Activated naive CD4-positive, alpha-beta T cell treated with anti-CD3 and anti-CD28 coated beads, Interleukin-2, amount 50 U/mL, for 72 hours (primary cell): ENCODE results near the gene BLOC1S5. TPM values are rescaled to one million over a fixed set of nuclear protein-coding genes. Genes with fewer than 3 reads are reported as not detected.
A peak's percentile ranks its signal among the peaks of the same experiment; 100 is the strongest.

Experiments
- ATAC-seq, 2 donors: fragments of 150-1000 bp; cut with Tn5 transposase; 2 replicates each; pipeline ENCODE4 v1.10.0; 2021; ENCODE audit warnings: mild to moderate bottlenecking in 2 of 2, moderate library complexity in 2 of 2
- DNase-seq, 2 donors: peaks; one replicate each; pipeline ENCODE4 v3.0.0; 2021 to 2022; ENCODE audit warnings: low spot score in 2 of 2
- H3K27ac Mint-ChIP-seq, 2 donors: one replicate each; pipeline ENCODE4 v1.8.0; 2022; ENCODE audit warnings: mild to moderate bottlenecking in 2 of 2, mixed read lengths in 2 of 2
- H3K36me3 Mint-ChIP-seq, 2 donors: one replicate each; pipeline ENCODE4 v1.8.0; 2022; ENCODE audit warnings: mixed read lengths in 2 of 2
- H3K9me3 Mint-ChIP-seq, 2 donors: one replicate each; pipeline ENCODE4 v1.8.0; 2022; ENCODE audit warnings: mixed read lengths in 2 of 2
- total RNA-seq, 2 donors: library from RNA; stranded (reverse); gene quantifications; one replicate each; pipeline ENCODE4 v1.2.3, GENCODE V29; 2022

Gene BLOC1S5, protein sequence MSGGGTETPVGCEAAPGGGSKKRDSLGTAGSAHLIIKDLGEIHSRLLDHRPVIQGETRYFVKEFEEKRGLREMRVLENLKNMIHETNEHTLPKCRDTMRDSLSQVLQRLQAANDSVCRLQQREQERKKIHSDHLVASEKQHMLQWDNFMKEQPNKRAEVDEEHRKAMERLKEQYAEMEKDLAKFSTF
- total RNA-seq, result 10 to 100 TPM; 25.8 to 26.1 TPM

DNA sequence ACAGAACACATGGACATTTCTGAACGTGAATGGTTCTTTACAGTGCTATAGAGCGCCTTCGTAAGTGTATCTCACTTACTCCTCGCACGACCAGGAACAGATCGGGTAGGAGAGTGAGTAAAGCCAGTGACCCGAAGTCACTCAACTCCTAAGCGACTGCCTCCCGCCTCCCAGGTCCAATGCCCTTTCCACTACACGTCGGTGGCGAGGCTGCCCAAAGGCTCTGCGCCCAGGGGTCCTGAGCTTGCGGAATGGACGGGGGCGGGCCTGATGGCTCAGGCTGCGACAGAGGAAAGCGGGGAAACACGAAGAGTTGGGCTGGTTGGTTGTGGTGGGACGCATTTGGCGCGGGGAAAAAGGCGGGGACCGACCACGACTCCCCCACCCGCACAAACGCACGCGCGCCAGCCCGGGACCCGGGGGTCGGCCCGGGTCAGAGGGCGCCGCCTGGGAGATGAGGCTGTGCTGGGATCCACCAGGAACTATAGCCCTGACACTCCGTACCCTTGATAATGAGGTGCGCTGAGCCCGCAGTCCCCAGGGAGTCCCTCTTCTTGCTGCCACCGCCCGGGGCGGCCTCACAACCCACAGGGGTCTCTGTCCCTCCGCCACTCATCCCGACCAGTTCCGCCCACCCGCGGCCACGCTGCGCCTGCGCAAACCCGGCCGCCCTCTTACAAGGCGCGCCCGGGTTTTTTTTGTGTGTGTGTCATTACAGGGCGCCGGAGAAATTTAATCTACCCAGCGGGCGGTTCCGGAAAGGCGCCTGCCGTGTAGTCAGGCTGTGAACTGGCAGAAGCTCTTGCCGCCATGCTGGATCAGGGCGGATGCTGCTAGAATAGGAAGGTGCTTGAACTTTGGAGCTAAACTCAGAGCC is at the start of gene BLOC1S5:
TSS of gene BLOC1S5 (minus strand) at position 629 of the 877 bp plus-strand sequence. CDS start at position 616, 13 bp downstream.
- Mint-ChIP-seq H3K9me3 (no peaks in the 10 kb centered on the region), H3K27ac (peak within 1 kb of the TSS; percentile 92 to 95), H3K36me3 (peaks cover 0 to 5% of the 10 kb centered on the region in 2 donors)
- DNase-seq (peak; percentile 95 to 96), ATAC-seq (peak; percentile 87 to 94)

DNA sequence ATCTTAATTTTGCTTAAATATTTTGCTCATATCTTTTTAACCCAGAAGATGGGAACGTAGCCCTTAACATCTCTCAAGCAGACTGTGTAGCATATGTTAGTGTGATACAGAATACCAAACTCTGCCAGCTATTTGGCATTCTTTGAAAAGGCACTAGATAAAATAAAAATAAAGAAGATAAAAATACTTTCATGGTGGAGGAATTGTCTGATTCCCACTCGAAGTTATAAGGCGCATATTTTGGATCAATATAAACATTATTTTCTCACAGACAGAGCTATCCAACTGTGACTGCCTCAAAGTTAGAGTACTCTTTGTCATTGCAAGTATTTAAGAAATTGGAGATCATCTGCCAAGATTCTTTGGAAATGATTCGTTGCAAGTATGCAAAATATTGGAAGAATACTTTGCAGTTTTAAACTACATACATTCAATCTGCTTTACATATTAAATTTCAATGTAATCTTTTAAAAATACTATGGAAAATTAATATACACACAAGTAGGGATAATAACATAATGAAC is 49.0 kb upstream of the BLOC1S5 start:
- Mint-ChIP-seq H3K9me3 (no peaks in the 10 kb centered on the region), H3K27ac (no peak overlapping the region), H3K36me3 (peaks cover 0 to 3% of the 10 kb centered on the region in 2 donors)
- ATAC-seq, result no peak
- DNase-seq, result no peak

DNA sequence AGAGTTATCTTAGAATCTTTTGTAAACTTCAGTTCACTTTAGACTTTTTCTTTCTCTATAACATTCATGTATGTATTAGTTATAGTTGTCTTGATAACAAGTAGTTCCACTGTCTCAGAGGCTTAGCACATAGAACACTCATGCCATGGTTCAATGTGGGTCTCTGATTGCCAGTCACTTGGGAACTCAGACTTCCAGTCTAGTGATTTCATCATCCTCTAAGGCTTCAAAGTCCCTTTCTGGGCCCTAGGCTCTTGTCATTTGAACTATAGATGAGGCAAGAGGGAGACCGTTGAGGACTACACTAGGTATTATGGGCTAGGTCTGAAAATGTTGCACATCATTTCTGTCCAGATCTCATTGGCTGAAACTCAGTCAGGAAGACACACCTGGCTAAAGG is 46.5 kb upstream of the BLOC1S5 start:
- ATAC-seq (no peak), DNase-seq (no peak)
- Mint-ChIP-seq H3K9me3 (peaks cover 0 to 7% of the 10 kb centered on the region in 2 donors), H3K27ac (no peak overlapping the region), H3K36me3 (peaks cover 5 to 14% of the 10 kb centered on the region in 2 donors)

DNA sequence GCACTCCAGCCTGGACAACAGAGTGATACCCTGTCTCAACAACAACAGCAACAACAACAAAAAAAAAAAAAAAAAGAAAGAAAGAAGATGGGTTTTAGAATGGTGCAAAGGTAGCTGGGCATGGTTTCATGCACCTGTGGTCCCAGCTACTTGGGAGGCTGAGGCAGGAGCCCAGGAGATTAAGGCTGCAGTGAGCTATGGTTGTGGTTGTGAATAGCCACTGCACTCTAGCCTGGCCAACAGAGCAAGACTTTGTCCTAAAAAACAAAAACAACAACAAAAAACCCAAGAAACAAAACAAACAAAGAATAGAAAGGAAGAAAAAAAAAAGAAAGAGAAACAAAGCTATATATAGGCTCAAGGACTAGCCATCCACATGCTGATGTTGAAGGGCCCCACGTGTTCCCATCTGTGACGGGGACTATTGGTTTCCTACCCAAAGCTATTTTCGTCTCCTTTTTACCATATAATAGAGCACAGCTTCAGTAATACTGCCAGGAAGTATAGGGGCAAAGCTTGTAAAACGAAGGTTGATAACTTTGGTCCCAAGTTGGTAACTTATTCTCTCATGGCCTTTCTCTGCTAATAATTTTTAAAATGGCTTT is 46.0 kb upstream of the BLOC1S5 start:
- H3K36me3 Mint-ChIP-seq, result peaks cover 5 to 14% of the 10 kb centered on the region in 2 donors
- no peak for DNase-seq
- no peak overlapping the region for H3K27ac Mint-ChIP-seq
- no peak for ATAC-seq
- peaks cover 0 to 7% of the 10 kb centered on the region in 2 donors for H3K9me3 Mint-ChIP-seq

DNA sequence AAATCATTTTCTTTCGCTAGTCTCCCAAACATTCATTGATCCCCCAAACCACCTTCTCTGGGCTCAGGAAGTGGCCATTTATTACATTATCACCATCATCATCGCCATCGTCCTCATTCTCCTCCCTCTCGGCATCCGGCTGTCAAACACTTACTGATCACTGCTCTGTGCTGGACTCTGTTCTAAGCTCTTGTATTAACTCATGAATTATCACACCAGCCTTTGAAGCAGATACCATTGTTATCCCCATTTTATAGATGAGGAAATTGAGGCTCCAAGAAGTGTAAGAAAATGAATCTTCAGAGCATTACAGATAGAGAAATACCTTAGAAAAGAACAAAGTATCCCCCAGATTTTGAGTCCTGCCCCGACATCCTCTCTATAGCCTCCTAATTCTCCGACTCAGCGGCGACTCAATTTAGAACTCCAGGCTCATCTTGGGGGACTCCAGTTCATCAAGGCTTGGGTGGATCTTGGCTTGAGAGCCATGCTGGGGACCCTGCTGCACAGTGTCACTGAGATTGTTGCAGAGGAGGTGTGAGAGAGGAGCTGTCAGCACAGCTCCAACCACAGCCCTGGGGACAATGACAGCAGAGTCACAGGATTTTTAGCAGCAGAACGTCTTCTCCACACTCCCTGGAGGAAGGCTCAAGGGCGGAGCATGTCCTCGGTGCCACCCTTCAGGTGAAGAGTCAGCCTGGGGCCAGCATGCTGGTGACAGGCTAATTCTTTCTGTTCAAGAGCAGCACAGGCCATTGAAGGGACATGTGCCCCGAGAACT is 44.8 kb upstream of the BLOC1S5 start:
- ATAC-seq, result no peak
- peaks cover 5 to 18% of the 10 kb centered on the region in 2 donors for H3K36me3 Mint-ChIP-seq
- peaks cover 0 to 10% of the 10 kb centered on the region in 2 donors for H3K9me3 Mint-ChIP-seq
- peak overlapping the region in 1 of 2 donors; percentile 39 for H3K27ac Mint-ChIP-seq
- no peak for DNase-seq

DNA sequence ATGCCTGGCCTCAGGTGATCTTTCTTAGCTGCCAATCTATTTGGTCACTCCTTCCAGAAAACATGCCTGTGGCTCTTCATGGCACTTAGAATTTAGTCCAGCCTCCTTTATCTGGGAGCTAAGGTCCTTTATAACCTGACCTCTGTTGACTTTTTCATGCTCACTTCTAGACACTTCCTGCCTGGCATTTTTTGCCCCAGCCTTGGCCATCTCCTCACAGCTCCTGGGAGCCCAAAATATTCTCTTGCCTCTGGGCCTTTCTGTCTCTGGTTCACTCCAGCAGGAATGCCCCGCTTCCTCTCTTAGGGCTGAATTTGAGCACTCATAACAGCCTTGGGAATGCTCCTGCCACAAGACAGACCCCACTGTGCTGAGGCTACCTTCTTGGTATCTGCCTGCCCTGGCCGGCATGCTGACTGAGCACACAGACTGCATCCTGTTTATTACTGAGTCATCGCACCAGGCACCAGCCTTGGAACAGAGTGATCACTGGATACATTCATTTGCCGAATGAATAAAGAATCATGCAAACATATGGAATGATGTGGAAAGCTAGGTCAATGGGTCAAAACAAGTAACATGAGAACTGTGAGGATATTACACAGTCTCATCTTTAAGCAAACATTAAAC is 44.0 kb upstream of the BLOC1S5 start:
- peaks cover 5 to 19% of the 10 kb centered on the region in 2 donors for H3K36me3 Mint-ChIP-seq
- ATAC-seq, result no peak

DNA sequence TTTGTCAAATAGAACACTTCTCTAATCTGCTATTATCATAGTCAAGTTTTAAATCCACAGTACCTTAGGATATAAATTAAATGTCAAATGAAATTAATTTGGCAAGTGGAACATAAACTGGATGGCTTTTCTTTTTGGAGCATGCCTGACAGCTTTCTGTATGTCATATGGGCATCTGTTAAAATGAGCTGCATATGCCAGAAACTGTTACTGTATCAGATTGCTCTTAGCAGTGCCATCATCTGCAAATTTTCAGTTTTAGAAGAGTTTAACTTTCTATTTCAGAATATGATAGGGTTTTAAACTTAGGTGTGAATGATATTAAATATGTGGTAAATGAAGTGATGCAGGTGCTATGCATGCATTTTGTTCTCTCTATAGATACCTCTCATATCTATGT is 41.6 kb upstream of the BLOC1S5 start:
- ATAC-seq (no peak), DNase-seq (no peak)
- Mint-ChIP-seq H3K36me3 (peaks cover 24 to 38% of the 10 kb centered on the region in 2 donors), H3K9me3 (peaks cover 0 to 12% of the 10 kb centered on the region in 2 donors), H3K27ac (no peak overlapping the region)

More for the DNA sequence above, 44.0 kb upstream of the BLOC1S5 start:
- no peak for DNase-seq
- Mint-ChIP-seq H3K27ac (no peak overlapping the region), H3K9me3 (peaks cover 0 to 12% of the 10 kb centered on the region in 2 donors)

DNA sequence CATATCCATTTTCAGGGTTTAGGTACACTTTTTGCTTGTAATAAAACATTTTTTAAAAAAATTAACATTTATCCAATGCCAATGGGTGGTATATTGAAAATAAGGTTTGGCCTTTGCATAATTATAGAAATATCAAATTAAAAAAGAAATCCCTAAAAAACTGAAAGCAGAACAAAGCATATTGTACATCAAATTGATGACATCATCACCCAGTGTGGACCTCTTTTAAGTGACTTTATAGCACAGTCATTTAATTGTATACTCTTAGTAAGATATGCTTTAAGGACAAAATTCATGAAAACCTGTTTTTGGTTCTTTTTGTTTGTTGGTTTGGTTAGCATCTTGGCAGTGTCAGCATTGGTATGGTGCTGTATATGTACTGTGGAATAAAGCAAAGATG is 39.5 kb upstream of the BLOC1S5 start:
- no peak for DNase-seq
- ATAC-seq, result no peak
- H3K9me3 Mint-ChIP-seq, result peaks cover 0 to 12% of the 10 kb centered on the region in 2 donors
- no peak overlapping the region for H3K27ac Mint-ChIP-seq
- peaks cover 33 to 48% of the 10 kb centered on the region in 2 donors for H3K36me3 Mint-ChIP-seq

DNA sequence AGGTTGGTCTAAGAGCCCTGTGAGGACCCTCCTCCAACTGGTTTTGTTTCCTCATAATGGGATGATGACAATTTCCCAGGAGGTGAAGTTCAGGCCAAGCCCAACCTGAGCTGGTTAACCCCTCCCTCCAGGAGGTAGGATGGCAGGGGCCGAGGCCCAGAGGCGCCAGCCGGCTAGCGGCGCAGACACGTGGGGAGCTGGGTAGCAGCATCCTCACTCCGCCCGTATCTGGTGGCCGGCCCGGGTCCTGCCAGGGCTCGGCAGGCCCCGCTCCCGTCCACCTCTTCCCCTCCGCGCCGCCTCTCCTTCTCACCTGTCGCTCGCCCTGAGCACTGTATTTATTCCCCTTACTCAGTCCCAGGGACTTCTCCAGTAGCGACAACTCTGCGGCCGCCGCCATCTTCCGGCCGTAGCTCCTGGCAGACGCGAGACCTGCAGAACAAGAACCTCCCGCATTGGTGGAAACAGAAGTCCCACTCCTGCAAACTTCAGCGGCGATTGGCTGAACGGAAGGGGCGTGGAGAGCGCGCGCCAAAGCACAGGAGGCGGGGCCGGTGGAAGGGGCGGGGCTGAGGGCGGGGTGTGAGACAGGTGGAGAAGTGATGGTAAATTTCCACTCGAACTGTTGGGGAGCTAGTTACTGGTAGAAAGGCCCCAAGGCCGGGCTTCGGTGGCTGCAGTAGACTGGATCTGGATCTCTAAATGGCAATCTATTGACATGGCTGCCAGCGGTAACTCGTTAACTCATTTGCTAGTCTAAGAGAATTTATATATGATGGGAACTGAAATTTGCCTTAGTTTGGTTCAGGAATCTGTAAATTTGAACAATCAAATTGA is 38.2 kb upstream of the BLOC1S5 start, which contains the start of gene EEF1E1:
TSS of gene EEF1E1 (minus strand) at position 427 of the 837 bp plus-strand sequence. CDS start at position 400, 27 bp downstream.
- ATAC-seq (peak; percentile 98 to 99), DNase-seq (peak; percentile 85 to 92)
- H3K9me3 Mint-ChIP-seq, result peaks cover 0 to 12% of the 10 kb centered on the region in 2 donors
- H3K36me3 Mint-ChIP-seq, result peaks cover 28 to 47% of the 10 kb centered on the region in 2 donors
- peak within 1 kb of the TSS; percentile 91 to 98 for H3K27ac Mint-ChIP-seq

DNA sequence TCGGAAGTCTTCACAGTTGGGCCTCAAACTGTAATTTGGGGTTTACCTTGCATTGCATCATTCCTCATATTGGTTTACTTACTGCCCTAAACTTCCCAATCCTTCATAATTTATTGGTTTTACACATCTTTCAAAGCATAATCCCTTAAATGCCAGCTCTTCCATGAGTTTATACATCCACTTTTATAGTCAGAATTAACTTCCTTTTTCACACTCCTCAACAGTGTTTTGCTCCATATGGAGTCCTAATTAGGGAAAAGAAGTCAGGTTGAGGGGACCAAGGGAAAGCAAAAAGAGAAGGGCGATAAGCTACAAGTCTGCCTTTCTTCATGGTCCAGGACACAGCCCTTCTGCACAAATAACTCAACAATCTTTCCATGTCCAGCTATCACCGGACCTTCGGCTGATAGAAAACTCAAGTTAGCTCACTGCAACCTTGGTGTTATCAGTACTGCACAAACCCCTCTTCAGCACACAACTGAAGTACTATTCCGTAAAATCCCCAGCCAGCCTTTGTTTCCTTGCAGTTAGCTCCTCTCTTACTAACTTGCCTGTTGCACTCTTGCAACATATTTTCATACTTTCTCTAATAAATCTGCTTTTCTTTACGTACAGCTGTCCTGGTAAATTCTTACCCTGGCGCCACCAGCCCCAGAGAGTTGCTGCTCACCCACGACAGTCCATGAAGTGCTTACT is 36.1 kb upstream of the BLOC1S5 start:
- Mint-ChIP-seq H3K27ac (peak overlapping the region in 1 of 2 donors; percentile 91), H3K9me3 (peaks cover 0 to 5% of the 10 kb centered on the region in 2 donors), H3K36me3 (peaks cover 32 to 34% of the 10 kb centered on the region in 2 donors)
- ATAC-seq (no peak), DNase-seq (no peak)

DNA sequence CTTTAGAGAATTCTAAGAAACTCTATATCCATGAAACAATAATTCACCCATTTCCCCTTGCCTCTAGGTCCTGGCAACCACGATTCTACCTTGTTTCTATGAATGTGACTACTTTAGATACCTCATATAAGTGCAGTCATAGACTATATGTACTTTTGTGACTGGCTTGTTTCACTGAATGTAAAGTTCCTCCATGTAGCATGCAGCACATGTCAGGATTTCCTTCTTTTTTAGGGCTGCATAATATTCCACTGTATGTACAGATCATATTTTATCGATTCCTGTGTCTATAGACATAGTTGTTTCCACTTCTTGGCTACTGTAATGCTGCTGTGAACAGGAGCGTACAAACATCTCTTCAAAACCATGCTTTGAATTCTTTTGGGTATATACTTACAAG is 26.5 kb upstream of the BLOC1S5 start:
- Mint-ChIP-seq H3K36me3 (peaks cover 54 to 73% of the 10 kb centered on the region in 2 donors), H3K9me3 (peaks cover 0 to 10% of the 10 kb centered on the region in 2 donors), H3K27ac (no peak overlapping the region)
- no peak for DNase-seq
- ATAC-seq, result no peak

DNA sequence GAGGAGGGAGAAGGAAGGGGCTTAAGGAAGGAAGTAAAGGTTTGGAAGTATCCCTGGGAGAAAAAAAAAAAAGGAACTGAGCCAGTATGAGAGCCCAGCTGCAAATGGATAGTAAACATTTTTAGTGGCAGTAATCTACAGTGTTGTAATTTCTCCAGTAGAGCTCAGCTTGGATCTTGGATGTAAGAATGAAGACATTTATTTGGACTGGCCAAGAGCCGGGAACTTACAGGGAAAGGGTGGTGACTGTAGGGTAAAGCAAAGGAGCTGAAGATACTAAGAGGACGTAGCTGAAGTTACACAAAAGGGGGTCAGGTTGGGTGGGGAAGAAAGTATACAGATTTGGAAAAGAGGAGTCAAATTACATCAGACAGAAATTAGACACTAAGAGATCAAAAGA is 24.7 kb upstream of the BLOC1S5 start:
- H3K27ac Mint-ChIP-seq, result peak overlapping the region in 1 of 2 donors; percentile 88
- H3K36me3 Mint-ChIP-seq, result peaks cover 54 to 72% of the 10 kb centered on the region in 2 donors
- no peak for DNase-seq
- peaks cover 0 to 10% of the 10 kb centered on the region in 2 donors for H3K9me3 Mint-ChIP-seq
- ATAC-seq, result no peak

DNA sequence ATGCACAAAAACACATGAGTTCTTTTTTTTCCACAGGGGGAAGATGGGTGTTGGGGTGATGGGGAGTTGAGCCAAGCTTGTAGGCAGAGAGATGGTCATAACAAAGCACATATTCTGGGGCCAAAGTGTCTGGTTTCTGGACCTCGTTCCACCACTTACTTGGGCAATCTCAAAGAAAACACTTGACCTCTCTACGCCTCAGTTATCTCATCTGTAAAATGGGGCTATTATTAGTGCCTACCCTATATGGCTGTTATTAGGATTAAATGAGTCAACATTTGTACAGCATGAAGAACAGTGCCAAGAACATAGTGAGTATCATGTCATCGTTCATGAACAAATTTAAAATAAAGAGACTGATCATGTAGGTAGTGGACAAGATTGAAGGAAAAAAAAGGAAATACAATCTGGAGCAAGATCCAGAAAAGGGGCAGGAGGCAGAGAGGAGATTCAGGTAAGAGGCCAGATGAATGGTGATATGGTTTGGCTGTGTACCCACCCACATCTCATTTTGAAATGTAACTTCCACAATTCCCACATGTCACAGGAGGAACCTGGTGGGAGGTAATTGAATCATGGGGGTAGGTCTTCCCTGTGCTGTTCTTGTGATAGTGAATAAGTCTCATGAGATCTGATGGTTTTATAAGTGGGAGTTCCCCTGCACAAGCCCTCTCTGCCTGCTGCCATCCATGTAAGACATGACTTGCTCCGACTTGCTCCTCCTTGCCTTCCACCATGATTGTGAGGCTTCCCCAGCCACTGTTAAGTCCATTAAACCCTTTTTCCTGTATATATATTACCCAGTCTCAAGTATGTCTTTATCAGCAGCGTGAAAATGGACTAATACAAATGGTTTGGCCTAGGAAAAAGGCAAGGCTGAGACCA is 23.9 kb upstream of the BLOC1S5 start:
- H3K9me3 Mint-ChIP-seq, result peaks cover 0 to 10% of the 10 kb centered on the region in 2 donors

More for the DNA sequence above, 23.9 kb upstream of the BLOC1S5 start:
- no peak for ATAC-seq
- Mint-ChIP-seq H3K27ac (peak overlapping the region in 1 of 2 donors; percentile 88), H3K36me3 (peaks cover 54 to 64% of the 10 kb centered on the region in 2 donors)
- no peak for DNase-seq
